Mesendoderm (in vitro differentiated cells): ENCODE data around the gene RTN4R.

Experiments used
- DNase-seq: peaks from one replicate; pipeline ENCODE4 v3.0.0; 2013
- H2AK5ac ChIP-seq: 2 replicates; pipeline ENCODE4 v1.6.1; 2013; ENCODE audit warnings: low read length, inconsistent platforms
- H2BK120ac ChIP-seq: 2 replicates; pipeline ENCODE4 v1.6.1; 2013; ENCODE audit warnings: low read depth, mild to moderate bottlenecking, low read length, moderate library complexity, mixed read lengths
- H2BK15ac ChIP-seq: replicated peaks from 2 replicates; pipeline ENCODE4 v1.6.1; 2013; ENCODE audit warnings: low read depth, mild to moderate bottlenecking, moderate library complexity
- H2BK5ac ChIP-seq: 2 replicates; pipeline ENCODE4 v1.6.1; 2013; ENCODE audit warnings: low read length, inconsistent platforms
- H3K18ac ChIP-seq: 2 replicates; pipeline ENCODE4 v1.6.1; 2013; ENCODE audit warnings: mild to moderate bottlenecking, low read length, mixed read lengths
- H3K23ac ChIP-seq: one replicate; pipeline ENCODE4 v1.6.1; 2013; ENCODE audit warnings: low read length
- H3K27ac ChIP-seq: 2 replicates; pipeline ENCODE4 v1.5.1; 2013; ENCODE audit warnings: low read depth, mild to moderate bottlenecking, inconsistent platforms, low read length, moderate library complexity
- H3K27me3 ChIP-seq: 2 replicates; pipeline ENCODE4 v1.6.1; 2013; ENCODE audit warnings: low read length, control low read depth, mild to moderate bottlenecking, inconsistent platforms; ENCODE audit not compliant: insufficient read depth, poor library complexity
- H3K36me3 ChIP-seq: 2 replicates; pipeline ENCODE4 v1.6.1; 2013; ENCODE audit warnings: low read length, inconsistent platforms; ENCODE audit not compliant: control insufficient read depth, insufficient read depth
- H3K4ac ChIP-seq: one replicate; pipeline ENCODE4 v1.6.1; 2013; ENCODE audit warnings: low read depth, mild to moderate bottlenecking, low read length, moderate library complexity
- H3K4me1 ChIP-seq: 2 replicates; pipeline ENCODE4 v1.6.1; 2013; ENCODE audit warnings: low read depth, low read length, inconsistent platforms; ENCODE audit not compliant: control insufficient read depth
- H3K4me2 ChIP-seq: 2 replicates; pipeline ENCODE4 v1.6.1; 2013; ENCODE audit warnings: low read length
- H3K4me3 ChIP-seq: 2 replicates; pipeline ENCODE4 v1.5.1; 2013; ENCODE audit warnings: mild to moderate bottlenecking, low read length
- H3K56ac ChIP-seq: one replicate; pipeline ENCODE4 v1.6.1; 2013; ENCODE audit warnings: low read length
- H3K79me1 ChIP-seq: 2 replicates; pipeline ENCODE4 v1.6.1; 2013; ENCODE audit warnings: low read length, inconsistent platforms
- H3K79me2 ChIP-seq: 2 replicates; pipeline ENCODE4 v1.6.1; 2013; ENCODE audit warnings: mild to moderate bottlenecking, low read length; ENCODE audit not compliant: control insufficient read depth, insufficient read depth
- H3K9ac ChIP-seq: 2 replicates; pipeline ENCODE4 v1.6.1; 2013; ENCODE audit warnings: low read length, inconsistent platforms
- H4K5ac ChIP-seq: one replicate; pipeline ENCODE4 v1.6.1; 2013; ENCODE audit warnings: low read length
- H4K8ac ChIP-seq: one replicate; pipeline ENCODE4 v1.6.1; 2013; ENCODE audit warnings: low read depth, mild to moderate bottlenecking, control low read depth, low read length, moderate library complexity
- WGBS: extraction: QIAGEN DNeasy Blood & Tissue Kit; methylation state at CpG from one replicate; pipeline ENCODE4 v1.1.7; 2013; ENCODE audit warnings: low lambda C conversion rate, missing lambda C conversion rate; ENCODE audit not compliant: insufficient coverage; ENCODE audit errors: extremely low coverage; 5-methylcytosine and 5-hydroxymethylcytosine counted together

Gene RTN4R

GRCh38 chr22:20196094-20196842, 71.8 kb downstream of the RTN4R start:
- Histone ChIP-seq H3K23ac (no peak overlapping the region), H3K4me1 (no peaks in the 10 kb centered on the region), H3K18ac (no peak overlapping the region), H3K4ac (no peak overlapping the region), H3K79me2 (no peaks in the 10 kb centered on the region), H3K27ac (no peak overlapping the region), H2BK15ac (no peak overlapping the region), H3K9ac (no peak overlapping the region), H3K56ac (no peak overlapping the region), H4K8ac (no peak overlapping the region), H3K27me3 (no peaks in the 10 kb centered on the region), H2AK5ac (no peak overlapping the region), H4K5ac (no peak overlapping the region), H3K36me3 (no peaks in the 10 kb centered on the region), H3K79me1 (no peaks in the 10 kb centered on the region), H2BK120ac (no peak overlapping the region), H3K4me3 (no peak overlapping the region), H3K4me2 (no peak overlapping the region), H2BK5ac (no peak overlapping the region)
- DNase-seq, result no peak
- WGBS, result no CpG with 5 or more reads among the region's 19 CpGs

- Histone ChIP-seq H3K27ac (no peak overlapping the region), H3K79me2 (no peaks in the 10 kb centered on the region), H2BK15ac (no peak overlapping the region), H2AK5ac (no peak overlapping the region), H3K27me3 (no peaks in the 10 kb centered on the region), H3K4me3 (no peak overlapping the region), H3K4me2 (no peak overlapping the region), H3K4me1 (no peaks in the 10 kb centered on the region), H4K8ac (no peak overlapping the region), H3K79me1 (no peaks in the 10 kb centered on the region), H3K56ac (no peak overlapping the region), H2BK120ac (no peak overlapping the region), H3K9ac (no peak overlapping the region), H3K36me3 (no peaks in the 10 kb centered on the region), H3K4ac (no peak overlapping the region), H3K23ac (no peak overlapping the region), H2BK5ac (no peak overlapping the region), H4K5ac (no peak overlapping the region), H3K18ac (no peak overlapping the region)
- WGBS, result no CpG with 5 or more reads among the region's 15 CpGs
- DNase-seq, result no peak
Observed at GRCh38 chr22:20194681-20195593, 73.2 kb downstream of the RTN4R start.

- Histone ChIP-seq H3K79me1 (no peaks in the 10 kb centered on the region), H3K36me3 (no peaks in the 10 kb centered on the region), H3K79me2 (no peaks in the 10 kb centered on the region), H3K9ac (no peak overlapping the region), H3K27me3 (no peaks in the 10 kb centered on the region), H3K27ac (no peak overlapping the region), H2BK5ac (no peak overlapping the region), H3K4ac (no peak overlapping the region), H3K23ac (no peak overlapping the region), H2BK120ac (no peak overlapping the region), H3K4me2 (no peak overlapping the region), H3K18ac (no peak overlapping the region), H2BK15ac (no peak overlapping the region), H2AK5ac (no peak overlapping the region), H4K5ac (no peak overlapping the region), H3K4me3 (no peak overlapping the region), H3K56ac (no peak overlapping the region), H4K8ac (no peak overlapping the region), H3K4me1 (no peaks in the 10 kb centered on the region)
- no CpG with 5 or more reads among the region's 17 CpGs for WGBS
- no peak for DNase-seq
Observed at GRCh38 chr22:20193761-20194494, 74.2 kb downstream of the RTN4R start.

DNA sequence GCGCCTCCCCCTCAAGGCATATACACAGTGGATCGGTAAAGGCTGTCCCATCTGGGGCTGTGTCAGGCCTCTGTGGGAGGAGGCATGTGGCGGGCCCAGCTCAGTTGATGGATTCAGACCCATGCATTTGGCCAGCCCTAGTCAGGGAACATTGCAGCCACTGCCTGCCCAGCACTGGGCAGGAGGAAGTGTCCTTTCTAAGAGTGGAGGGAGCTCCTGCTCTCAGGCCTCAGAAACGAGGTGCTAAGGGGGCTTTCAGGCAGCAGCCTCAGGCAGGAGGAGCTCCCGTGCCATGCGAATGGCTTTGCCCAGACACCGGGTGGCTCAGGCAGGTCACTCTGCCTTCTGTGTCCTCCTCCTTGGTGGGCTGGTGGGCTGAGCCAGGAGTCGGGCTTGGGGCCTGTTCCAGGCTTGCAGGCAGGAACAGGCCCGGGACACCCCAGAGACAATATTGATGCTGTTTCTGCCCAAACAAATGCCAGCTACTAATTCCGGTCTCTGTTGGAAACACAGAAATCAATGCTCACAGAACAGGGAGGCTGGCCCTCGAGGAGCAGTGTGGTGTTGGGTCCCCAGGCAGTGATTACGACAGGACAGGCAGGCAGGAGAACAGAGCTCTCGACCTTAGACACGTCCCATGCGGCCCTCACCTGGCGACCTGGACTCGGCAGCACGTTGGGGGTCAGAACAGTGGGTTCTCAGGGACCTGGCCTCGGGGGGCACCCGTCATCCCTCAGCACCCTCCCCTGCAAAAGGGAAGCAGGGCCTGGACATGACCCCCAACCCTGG, 75.0 kb downstream of the RTN4R start:
- Histone ChIP-seq H3K36me3 (no peaks in the 10 kb centered on the region), H4K8ac (no peak overlapping the region), H2BK15ac (no peak overlapping the region), H3K9ac (no peak overlapping the region), H3K23ac (no peak overlapping the region), H3K27ac (no peak overlapping the region), H3K79me2 (no peaks in the 10 kb centered on the region), H3K4me1 (no peaks in the 10 kb centered on the region), H4K5ac (no peak overlapping the region), H3K4me3 (no peak overlapping the region), H2BK120ac (no peak overlapping the region), H3K4me2 (no peak overlapping the region), H2AK5ac (no peak overlapping the region), H2BK5ac (no peak overlapping the region), H3K56ac (no peak overlapping the region), H3K79me1 (no peaks in the 10 kb centered on the region), H3K4ac (no peak overlapping the region), H3K27me3 (no peaks in the 10 kb centered on the region), H3K18ac (no peak overlapping the region)
- no peak for DNase-seq
- no CpG with 5 or more reads among the region's 20 CpGs for WGBS

DNA sequence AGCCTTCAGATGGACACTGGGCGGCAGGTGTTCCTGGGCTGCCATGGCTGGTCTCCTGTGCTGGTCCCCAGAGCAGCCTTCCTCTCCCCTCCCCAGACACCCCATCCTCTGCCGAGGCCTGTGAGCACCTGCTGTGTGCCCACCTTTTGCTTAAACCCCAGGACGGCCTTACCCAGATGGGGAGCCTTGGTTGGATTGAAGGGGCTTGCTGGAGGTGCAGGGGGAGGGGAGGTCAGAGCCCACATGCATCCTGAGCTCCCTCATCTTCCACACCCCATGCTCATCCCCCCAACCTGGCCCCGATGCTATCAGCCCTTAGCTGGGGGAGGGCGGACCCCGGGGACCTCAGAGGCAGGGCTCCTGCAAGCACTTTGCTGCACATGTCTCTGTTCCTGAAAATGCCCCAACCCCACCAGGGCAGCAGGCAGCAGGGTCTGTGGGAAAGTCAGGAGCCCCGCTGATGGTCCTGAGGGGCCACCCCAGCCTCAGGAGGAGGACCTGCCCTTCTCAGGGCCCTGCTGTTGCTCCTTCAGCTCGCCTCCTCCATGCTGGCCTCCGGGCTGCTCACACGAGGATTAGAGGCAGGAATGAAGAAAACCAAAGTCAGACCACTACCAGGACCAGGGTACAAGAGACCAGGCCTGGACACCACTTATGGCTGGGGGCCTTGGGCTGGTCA, 75.7 kb downstream of the RTN4R start:
- Histone ChIP-seq H3K27me3 (no peaks in the 10 kb centered on the region), H3K36me3 (no peaks in the 10 kb centered on the region), H3K79me2 (no peaks in the 10 kb centered on the region), H3K18ac (no peak overlapping the region), H3K9ac (no peak overlapping the region), H2BK15ac (no peak overlapping the region), H3K56ac (no peak overlapping the region), H3K4me1 (no peaks in the 10 kb centered on the region), H4K8ac (no peak overlapping the region), H3K79me1 (no peaks in the 10 kb centered on the region), H4K5ac (no peak overlapping the region), H2AK5ac (no peak overlapping the region), H3K4me2 (no peak overlapping the region), H3K27ac (no peak overlapping the region), H3K23ac (no peak overlapping the region), H3K4me3 (no peak overlapping the region), H3K4ac (no peak overlapping the region), H2BK5ac (no peak overlapping the region), H2BK120ac (no peak overlapping the region)
- no CpG with 5 or more reads among the region's 10 CpGs for whole genome bisulfite sequencing
- no peak for DNase-seq
